ENCODE results near the gene TRIM71. TPM values are rescaled to one million over a fixed set of nuclear protein-coding genes. Genes with fewer than 3 reads are reported as not detected.
A peak's percentile ranks its signal among the peaks of the same experiment; 100 is the strongest.

The TRIM71 gene
- total and polyA plus RNA-seq, 2 donors (not counting 1 experiment from before 2014, with no cell fraction given) = not detected

GRCh38 chr3:32818970-32819511, 1.2 kb downstream of the TRIM71 start:
- no peak overlapping the region for H2AFZ ChIP-seq (ENCODE audit: insufficient read depth, low read depth, low read length, poor library complexity, severe bottlenecking)
- H3K4me1 ChIP-seq (ENCODE audit: control insufficient read depth in 2 of 2, insufficient read depth in 2 of 2, low read length in 2 of 2) = peaks cover 14 to 23% of the 10 kb centered on the region in 2 donors
- Mint-ChIP-seq H3K27ac (no peak overlapping the region), H3K4me3 (peak overlapping the region; percentile 71), H3K27me3 (peaks cover 41% of the 10 kb centered on the region), H3K4me1 (peaks cover 30% of the 10 kb centered on the region), H3K9me3 (ENCODE audit: insufficient read depth) (no peaks in the 10 kb centered on the region)
- no peaks in the 10 kb centered on the region for H3K79me2 ChIP-seq (ENCODE audit: control insufficient read depth, insufficient read depth, low read length)
- H4K20me1 ChIP-seq (ENCODE audit: control insufficient read depth, insufficient read depth, low read length, poor library complexity, severe bottlenecking) = no peaks in the 10 kb centered on the region
- DNase-seq (no peak), ATAC-seq (ENCODE audit: low read depth) (no peak)
- ChIA-PET CTCF (no interaction called here), POLR2A (no interaction called here)
- WGBS (ENCODE audit: insufficient coverage) = 76% methylated on average over 25 of the region's 25 CpGs
- no peaks in the 10 kb centered on the region for H3K36me3 ChIP-seq (replicated peaks in 1 of 2; ENCODE audit: control extremely low read depth in 1 of 2, control insufficient read depth in 1 of 2, extremely low read depth in 1 of 2, insufficient read depth in 2 of 2, low read length in 1 of 2)
- no peak overlapping the region for H3K27ac ChIP-seq (ENCODE audit: low read length in 2 of 2)
- TF ChIP-seq CTCF (IDR thresholded peaks at IDR 0.05) (no peak), EZH2 (IDR thresholded peaks at IDR 0.05; ENCODE audit: borderline replicate concordance, insufficient read depth, low read depth, low read length, poor library complexity, severe bottlenecking) (no peak)
- H3K9me3 ChIP-seq (ENCODE audit: control extremely low read depth in 1 of 3, control insufficient read depth in 2 of 3, insufficient read depth in 1 of 3, low read length in 2 of 3) = no peaks in the 10 kb centered on the region
- no peak overlapping the region for H3K9ac ChIP-seq (ENCODE audit: low read length)
- intact Hi-C loops (cut with micrococcal nuclease) = no loop called here
- H3K27me3 ChIP-seq (replicated peaks in 1 of 4; ENCODE audit: control extremely low read depth in 1 of 4, control insufficient read depth in 3 of 4, insufficient read depth in 4 of 4, low read length in 3 of 4) = peaks cover 0 to 33% (median 16%) of the 10 kb centered on the region in 4 experiments
- no peak overlapping the region for H3K4me3 ChIP-seq (ENCODE audit: control extremely low read depth in 1 of 5, extremely low read depth in 1 of 5, insufficient read depth in 1 of 5, low read depth in 2 of 5, low read length in 4 of 5)
- peak overlapping the region; percentile 79 for H3K4me2 ChIP-seq (replicated peaks; ENCODE audit: low read depth, low read length, poor library complexity, severe bottlenecking)

GRCh38 chr3:32819551-32820348, 2.0 kb downstream of the TRIM71 start:
- H3K9me3 Mint-ChIP-seq (ENCODE audit: insufficient read depth) = no peaks in the 10 kb centered on the region
- Histone ChIP-seq H3K27me3 (replicated peaks in 1 of 4; ENCODE audit: control extremely low read depth in 1 of 4, control insufficient read depth in 3 of 4, insufficient read depth in 4 of 4, low read length in 3 of 4) (peaks cover 0 to 33% (median 13%) of the 10 kb centered on the region in 4 experiments), H3K27ac (ENCODE audit: low read length in 2 of 2) (no peak overlapping the region), H3K9ac (ENCODE audit: low read length) (no peak overlapping the region), H3K36me3 (replicated peaks in 1 of 2; ENCODE audit: control extremely low read depth in 1 of 2, control insufficient read depth in 1 of 2, extremely low read depth in 1 of 2, insufficient read depth in 2 of 2, low read length in 1 of 2) (no peaks in the 10 kb centered on the region), H3K4me1 (ENCODE audit: control insufficient read depth in 2 of 2, insufficient read depth in 2 of 2, low read length in 2 of 2) (peaks cover 14 to 18% of the 10 kb centered on the region in 2 donors), H3K79me2 (ENCODE audit: control insufficient read depth, insufficient read depth, low read length) (no peaks in the 10 kb centered on the region), H3K9me3 (ENCODE audit: control extremely low read depth in 1 of 3, control insufficient read depth in 2 of 3, insufficient read depth in 1 of 3, low read length in 2 of 3) (no peaks in the 10 kb centered on the region), H3K4me2 (replicated peaks; ENCODE audit: low read depth, low read length, poor library complexity, severe bottlenecking) (no peak overlapping the region), H4K20me1 (ENCODE audit: control insufficient read depth, insufficient read depth, low read length, poor library complexity, severe bottlenecking) (no peaks in the 10 kb centered on the region), H3K4me3 (ENCODE audit: control extremely low read depth in 1 of 5, extremely low read depth in 1 of 5, insufficient read depth in 1 of 5, low read depth in 2 of 5, low read length in 4 of 5) (no peak overlapping the region), H2AFZ (ENCODE audit: insufficient read depth, low read depth, low read length, poor library complexity, severe bottlenecking) (no peak overlapping the region)
- DNase-seq = no peak
- intact Hi-C loops (cut with micrococcal nuclease) = no loop called here
- H3K27me3 Mint-ChIP-seq = peaks cover 34% of the 10 kb centered on the region
- no peak for ATAC-seq (ENCODE audit: low read depth)
- 98% methylated on average over 30 of the region's 41 CpGs for WGBS (ENCODE audit: insufficient coverage)
- ChIA-PET CTCF (no interaction called here), POLR2A (no interaction called here)
- H3K4me1 Mint-ChIP-seq = peaks cover 25% of the 10 kb centered on the region
- no peak overlapping the region for H3K27ac Mint-ChIP-seq
- H3K4me3 Mint-ChIP-seq = peak overlapping the region; percentile 71
- TF ChIP-seq CTCF (IDR thresholded peaks at IDR 0.05) = no peak
- no peak for TF ChIP-seq EZH2 (IDR thresholded peaks at IDR 0.05; ENCODE audit: borderline replicate concordance, insufficient read depth, low read depth, low read length, poor library complexity, severe bottlenecking)
